HG02798 (cell line): ENCODE results near the gene DSC3.

Experiments
- ATAC-seq: cut with Tn5 transposase; IDR thresholded peaks from one replicate; pipeline ENCODE4 v1.9.1; 2021; ENCODE audit warnings: mild to moderate bottlenecking; ENCODE audit not compliant: unreplicated experiment, poor library complexity

DSC3 gene

DNA sequence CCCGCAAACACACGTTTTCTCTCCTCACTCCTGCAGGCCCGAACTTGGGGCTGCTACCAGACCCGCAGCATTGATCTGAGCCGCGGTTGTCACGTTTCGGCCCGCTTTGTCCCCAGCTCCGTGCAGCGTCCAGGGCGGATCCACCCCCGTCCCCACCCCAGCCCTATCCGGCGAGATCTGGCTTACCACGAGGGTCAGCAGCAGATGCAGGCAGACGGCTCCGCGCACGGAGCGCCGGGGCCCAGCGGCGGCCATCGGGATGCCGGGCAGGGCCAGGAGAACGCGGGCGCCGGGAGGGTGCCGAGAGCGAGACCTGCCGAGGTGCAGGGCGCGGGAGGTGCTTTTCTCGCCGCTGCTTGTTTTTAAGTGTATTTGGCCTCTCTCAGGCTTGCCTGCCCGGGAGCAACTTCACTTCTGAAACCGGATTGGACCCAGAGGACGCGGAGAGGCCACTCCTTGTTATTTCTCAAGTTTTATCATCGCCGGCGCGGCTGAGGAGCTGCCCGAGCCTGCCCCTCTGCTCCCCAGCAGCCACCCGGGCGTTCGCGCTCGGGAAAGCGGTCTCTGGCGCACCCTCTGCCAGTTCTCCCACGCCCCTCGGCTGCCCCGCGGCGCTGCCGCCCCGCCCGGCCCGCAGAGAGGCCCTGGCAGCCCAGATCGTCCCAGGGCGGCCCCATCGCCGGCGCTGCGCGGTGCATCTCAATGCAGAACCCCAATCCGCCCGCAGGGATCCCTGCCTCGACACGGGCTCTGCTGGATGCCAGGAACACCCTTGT is at the start of gene DSC3:
DSC3 (minus strand) TSS at position 337 of the 776 bp plus-strand sequence; CDS start at position 255, 82 bp downstream.
- no peak for ATAC-seq

DNA sequence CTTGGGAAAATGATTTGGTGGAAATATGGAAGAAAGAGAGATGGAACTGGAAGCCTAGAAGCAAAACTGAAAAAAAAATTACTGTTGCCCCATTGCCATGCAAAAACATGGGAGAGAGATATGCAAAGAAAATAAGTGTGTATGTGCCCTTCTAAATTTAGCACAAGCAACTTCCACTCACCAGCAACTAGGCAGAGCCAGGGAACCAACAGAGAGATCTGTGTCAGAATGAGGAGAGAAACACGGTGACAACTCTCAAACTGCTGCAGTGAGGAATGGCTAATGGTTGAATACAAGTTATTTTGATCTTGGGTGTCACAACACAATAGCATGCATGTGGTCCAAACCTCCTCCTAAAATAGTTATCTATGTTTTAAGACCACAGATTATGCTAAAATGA is 48.8 kb upstream of the DSC3 start:
- no peak for ATAC-seq

DNA sequence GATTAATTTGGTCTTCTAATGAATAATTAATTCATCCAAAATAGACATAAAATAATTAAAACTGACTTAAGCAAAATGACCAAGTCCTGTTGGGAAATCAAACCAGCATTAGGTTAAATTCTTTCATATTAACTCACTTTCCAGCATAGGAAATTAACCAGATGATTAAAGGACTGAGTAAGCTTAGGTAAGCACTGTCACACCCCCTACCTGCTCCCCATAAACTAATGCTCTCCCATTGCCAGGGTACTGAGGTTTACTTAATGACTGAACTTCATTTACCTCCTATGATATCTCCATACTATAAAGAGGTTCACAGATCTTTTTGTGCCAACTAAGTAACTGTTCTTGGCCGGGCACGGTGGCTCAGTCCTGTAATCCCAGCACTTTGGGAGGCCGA is 46.0 kb upstream of the DSC3 start:
- no peak for ATAC-seq

DNA sequence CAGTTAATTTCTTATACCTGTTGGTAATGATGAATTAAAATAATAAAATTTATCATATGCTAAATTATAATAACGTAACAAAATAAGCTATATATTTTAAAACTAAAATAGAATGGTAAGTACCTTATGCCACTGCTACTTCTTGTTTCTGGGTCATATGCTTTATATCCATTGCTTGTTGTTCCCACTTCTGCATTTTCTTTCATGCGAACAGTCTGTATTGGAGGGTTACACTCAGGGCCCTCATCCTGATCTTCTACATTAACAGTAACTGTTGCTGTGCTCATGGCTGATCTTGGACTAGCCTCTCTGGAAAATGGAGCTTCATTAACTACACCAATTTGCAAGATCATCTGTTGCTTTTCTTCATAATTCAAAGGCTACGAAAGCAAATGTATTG is 37.4 kb upstream of the DSC3 start:
- ATAC-seq, result no peak

DNA sequence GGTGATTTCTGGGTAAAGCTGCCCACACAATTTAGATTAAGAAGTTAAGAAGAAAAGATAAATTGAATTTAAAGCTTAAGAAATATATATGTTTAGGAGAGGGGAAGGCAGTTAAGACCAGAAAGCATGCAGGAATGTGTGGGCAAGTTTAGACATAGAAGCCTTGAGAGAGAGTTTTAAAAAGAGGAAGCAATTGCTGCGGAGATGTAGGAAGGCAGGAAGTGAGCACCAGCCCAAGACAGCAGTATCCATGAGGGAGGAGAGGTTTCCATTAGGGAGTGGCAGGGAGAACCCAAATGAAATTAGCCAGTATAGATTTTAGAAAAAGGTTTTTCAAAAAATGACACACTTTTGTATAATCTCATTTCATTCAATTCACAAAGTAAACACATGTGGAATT is 35.3 kb upstream of the DSC3 start:
- ATAC-seq, result no peak

DNA sequence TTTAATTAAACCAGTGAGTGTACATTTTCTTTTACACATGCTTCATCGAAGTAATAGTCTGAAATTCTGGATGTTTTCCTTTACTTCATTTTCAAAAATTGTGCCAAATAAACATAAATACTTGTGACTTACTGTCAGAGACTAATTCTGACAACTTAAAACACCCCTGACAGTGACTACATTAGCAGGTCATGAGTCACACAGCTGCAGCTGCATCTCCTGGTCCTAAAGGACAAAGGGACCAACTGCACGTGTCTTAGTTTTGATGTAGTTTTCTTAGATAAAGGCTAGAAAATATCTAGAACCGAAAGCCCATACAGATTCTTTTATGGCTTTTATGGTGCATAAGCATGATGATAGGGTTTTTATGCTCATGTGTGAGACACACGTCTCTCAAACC is 29.6 kb upstream of the DSC3 start:
- ATAC-seq, result no peak

DNA sequence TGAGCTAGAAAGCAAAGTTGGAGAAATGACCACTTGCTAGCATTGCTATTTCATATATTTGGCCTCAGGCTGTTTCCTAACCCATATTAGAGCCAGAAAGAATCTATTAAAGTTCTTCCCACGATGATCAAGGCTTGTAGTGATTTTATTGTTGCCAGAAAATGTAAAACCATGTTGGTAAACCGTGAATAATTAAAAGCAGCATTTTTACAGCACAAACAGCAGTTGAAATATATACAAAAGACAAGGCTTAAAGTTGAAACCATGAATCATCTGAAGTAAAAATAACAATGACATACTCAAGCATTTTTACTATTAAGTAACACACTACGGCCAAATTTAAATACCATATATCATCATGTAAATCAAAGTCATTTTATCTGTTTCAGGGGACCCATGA is 27.7 kb upstream of the DSC3 start:
- ATAC-seq, result no peak

DNA sequence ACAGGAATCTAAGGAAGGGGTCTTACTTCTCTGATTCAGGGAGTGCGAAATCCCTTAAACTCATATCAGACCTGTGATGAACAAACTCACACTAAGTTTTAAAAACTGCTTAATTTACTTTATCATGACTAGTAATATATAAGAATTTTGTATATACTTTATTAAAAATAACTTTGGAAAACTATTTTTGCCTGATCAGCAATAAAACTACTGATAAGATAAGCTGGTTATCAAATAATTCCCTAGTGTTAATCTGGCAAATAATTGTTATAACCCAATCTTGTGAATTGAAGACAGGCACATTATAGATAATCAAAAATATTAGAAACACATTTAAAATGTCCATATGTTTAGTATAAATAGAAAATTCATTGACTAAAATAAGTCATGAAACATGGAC is 23.7 kb upstream of the DSC3 start:
- no peak for ATAC-seq

DNA sequence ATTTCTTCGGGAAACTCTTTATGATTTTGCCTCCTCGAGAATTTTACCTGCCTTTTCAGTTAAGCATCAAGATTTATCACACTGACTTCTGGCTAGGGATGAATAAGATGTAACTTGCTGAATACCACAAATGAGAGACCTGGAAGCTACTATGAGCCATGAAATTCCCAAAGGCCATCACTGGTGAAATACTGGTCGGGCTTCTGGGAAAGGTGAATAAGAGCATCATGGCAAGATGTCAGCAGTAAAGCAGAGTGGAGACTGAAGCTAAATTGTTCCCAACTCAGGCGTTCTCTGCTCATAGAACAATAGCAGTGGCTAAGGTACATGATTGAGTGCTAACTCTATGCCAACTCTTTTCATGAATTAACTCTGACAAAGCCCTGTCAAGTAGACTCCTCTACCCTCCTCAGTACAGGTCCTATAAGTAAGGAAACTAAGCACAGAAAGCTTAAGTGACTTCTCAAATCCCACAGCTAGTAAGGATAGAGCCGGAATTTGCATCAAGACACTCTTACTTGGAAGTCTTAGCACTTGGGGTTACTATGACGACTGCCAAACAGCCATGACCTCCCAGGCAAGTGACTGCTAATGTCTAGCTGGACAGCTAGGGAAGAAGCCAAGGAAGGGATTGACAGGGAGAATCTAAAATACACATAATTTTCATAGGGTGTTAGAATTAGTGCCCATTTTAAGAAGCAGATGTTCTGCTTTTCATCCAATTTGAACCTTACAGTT is 22.7 kb upstream of the DSC3 start:
- no peak for ATAC-seq

DNA sequence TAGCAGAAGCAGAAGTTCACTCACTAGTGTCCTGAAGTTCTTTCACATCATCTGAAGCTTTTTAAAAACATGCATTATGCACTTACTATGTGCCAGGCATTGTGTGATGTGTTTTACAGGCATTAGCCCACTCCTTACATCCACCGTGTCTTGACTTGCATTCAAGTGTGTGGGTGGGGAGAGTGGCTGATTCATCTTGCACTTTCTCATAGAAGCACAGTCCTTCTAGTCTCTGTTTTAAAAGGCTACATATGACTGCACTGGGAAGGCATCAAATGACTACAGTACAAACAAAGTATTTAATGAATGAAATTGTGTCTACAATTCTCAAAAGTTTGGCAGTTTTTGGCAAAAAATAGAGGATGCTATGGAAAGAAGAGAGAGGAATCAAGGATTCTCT is 21.6 kb upstream of the DSC3 start:
- peak; percentile 83 for ATAC-seq

DNA sequence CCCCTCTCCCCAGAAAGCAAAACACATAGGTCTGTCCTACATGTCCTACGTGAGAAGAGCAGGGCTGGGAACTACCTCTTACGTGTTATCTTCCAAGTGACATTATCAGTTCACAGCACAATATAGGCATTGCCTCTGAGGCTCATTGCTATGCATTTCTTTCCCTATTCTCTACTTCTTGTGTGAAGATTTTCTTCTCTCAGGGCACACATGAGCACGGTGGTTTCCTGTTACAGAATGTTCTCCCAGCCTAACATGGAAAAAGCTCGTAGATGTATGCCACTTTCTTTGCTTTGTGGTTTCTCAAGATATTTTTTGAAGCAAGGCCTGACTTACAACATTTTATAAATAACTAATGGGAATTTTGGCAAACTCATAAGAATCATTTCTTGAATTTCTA is 19.4 kb upstream of the DSC3 start:
- ATAC-seq, result peak; percentile 53

DNA sequence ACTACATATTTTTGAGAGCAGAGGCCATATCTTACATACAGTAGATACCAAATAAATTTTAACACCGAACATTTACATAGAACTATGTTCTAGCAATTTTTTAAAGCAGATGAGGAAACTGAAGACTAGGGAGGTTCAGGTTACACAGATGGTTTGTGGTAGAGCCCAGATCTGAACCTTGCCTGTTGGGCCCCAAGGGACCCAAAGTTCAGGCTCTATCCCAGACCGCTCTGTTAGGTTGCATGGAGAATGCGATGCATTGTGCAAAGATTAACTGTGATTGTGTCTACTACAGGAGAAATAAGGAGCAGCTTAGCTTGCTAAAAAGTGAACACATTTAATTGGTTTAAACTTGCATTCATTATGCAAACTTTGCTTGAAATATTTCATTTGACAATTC is 16.4 kb upstream of the DSC3 start:
- no peak for ATAC-seq

DNA sequence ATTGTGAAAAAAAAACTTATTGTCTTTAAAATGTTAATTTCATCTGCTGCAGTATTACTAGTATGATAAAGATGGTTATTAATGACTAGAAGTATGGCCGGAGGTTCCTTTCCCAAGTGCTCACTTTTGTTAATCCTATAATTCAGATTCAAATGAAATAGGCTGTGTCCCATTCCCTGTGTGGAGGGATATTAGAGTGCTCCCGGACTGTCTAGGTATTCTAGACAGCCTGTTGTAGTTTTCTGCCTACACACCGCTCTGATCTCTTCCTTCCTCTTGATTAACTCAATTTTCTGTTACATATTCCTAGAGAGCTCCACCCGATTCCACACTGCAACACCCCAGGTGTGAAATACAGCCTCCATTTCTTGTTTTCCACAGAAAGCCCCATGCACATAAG is 15.4 kb upstream of the DSC3 start:
- ATAC-seq, result no peak

DNA sequence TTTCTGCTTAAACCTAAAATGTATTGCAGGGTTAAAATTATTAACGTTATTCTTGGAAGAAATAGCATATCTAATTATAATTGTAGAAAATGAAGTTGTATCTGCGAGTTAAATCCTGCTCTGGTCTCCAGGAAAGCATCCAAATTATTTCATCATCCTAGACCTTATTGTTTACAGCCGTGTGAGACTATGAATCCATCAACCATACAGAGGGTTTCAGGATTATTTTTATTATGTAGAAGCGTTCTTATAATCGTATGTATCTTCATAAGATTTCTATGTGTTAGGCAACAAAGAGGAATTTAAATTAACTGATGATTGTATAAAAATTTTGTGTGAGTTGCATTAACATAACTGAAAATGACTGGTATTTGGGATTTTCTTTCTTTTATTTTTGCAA is 14.5 kb upstream of the DSC3 start:
- ATAC-seq, result no peak

DNA sequence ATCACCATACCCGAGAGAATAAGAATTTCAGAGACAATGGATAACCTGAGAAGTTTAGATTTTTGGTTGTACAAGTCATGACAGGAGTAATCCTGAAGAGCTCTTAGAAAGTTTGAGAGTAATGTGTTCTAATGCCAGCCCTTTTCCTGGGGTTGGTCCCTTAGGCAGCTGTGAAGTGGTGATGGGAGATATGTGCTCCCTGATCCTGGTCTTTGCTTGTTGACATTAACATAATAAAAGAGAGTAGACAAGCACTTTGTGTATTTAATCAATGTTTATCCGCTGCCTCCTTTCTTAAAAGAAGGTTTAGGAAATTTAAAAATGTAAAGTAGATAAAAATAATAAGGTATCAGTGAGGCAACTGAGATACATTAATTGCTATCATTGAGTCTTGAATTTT is 13.8 kb upstream of the DSC3 start:
- no peak for ATAC-seq

DNA sequence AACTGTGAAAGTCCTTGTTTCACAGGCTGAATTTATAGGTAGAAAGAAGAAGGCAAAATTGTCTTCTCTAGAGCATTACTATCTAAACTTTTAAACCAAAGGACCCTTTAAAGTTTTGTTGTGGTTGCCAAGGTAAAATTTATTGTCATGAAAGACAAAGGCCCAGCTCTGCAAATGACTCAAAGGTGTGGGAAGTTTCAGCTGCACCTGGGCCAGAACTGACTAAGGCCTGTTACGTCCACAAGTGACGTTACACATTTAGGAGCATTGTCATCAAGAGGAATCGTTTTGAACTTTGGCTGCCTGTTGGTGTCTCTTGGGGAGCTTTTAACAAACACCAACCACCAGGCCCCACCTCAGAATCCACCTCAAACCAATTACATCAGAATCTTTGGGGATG is 8.1 kb upstream of the DSC3 start:
- ATAC-seq, result no peak

DNA sequence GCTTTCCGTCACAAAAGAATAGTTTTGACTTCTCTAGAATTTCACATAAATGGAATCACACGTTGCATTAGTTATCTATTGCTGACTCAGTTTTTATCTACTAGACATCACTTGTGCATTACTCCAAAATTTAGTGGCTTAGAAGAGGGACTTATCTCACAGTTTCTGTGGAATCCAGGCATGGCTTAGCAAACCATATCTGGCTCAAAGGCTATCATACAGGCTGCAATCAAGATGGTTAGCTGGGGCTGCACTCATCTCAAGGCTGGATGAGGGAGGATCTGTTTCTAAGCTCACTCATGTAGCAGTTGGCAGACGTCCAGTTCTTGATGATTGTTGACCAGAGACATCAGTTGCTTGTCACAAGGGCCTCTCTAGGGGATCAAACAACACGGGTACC is 6.6 kb upstream of the DSC3 start:
- ATAC-seq, result no peak

DNA sequence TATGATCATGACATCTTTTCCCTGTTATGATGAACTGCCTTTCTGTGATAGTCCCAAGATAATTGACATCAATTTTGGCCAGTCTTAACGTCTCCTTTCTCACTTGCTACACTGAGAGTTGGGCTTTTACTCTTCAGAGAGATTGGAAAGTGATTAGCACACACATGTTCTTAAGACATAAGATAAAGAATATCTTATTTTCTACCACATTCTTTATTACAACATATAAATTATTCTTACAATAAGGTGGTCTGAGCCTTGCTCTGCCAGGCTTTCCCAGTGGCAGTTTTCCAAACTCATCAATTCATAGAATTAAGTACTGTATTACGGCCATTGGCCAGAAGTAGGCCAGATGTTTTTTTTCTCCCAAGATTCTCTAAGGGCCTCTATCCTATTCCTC is 5.7 kb upstream of the DSC3 start:
- no peak for ATAC-seq

DNA sequence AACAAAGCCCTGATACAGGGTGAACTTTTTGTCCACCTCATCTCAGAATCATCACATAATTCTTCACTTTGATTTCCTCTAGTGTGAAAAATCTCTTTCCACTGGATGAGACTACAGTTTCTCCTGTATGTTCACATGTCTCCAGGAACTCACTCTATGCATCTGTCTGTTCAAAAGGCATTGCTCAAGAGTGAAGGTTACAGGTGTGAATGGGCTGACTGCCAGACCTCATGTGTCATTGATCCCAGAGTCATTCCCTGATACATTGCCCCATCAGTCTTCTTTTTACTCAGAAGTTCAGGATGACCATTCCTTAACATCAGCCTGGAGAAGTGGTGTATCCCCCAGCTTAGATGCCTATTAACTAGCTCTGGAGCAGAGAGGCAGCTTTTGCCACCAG is 4.4 kb upstream of the DSC3 start:
- no peak for ATAC-seq

DNA sequence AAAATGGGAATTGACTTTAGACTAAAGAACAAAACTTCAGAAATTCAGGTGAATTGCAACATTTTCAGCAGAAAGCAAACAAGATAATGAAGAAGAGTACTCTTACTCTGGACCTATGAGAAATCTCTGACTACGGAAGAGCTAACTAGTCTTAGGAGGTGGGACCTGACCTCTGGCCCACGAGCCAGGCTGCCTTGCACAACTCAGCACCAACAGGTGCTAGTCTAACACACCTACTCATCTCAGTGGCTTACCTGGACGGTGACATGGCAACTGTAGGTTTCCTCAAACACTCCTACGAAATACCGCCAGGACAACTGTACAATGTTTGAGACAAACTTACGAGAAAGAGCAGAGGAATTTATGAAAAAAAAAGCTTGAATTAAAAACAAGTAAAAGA is 3.1 kb upstream of the DSC3 start:
- ATAC-seq, result no peak

DNA sequence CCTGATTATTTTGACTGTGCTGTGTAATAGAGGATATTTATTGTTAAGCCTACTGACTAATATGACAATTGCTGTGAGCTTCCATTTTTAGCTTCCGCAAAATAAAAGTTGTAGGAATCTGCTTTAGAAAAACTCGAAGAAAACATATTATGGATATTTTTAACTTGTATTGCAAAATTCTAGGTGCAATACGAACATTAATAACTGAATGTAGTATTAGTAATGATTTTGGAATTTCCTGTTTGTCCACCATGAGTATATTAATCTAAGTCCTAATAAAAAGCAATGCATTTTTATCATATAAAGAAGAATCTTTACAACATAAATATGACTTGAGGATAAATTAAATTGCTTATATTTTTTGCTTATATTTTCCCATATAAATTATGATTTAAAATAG is 2.4 kb upstream of the DSC3 start:
- ATAC-seq, result no peak

DNA sequence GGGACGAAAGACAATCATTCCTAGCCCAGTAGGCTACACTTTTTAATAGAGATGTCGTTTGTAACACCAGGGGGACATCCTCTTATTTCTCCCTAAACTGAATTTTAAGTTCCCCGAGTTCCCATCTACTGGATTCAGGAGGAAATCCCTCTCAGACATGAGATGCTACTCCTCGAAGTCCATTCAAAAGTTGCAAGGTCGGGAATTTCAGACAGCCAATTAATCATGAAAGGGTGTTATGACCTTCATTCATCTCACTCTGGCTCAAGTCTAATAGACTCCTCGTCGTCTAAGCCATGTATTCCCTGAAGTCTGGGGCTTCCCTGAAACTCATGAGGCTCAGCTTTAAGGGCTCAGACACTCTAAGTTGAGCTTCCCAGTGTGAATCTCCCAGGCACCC is 1.2 kb upstream of the DSC3 start:
- ATAC-seq, result no peak
